ENCODE measurements around the gene WWTR1. TPM values are rescaled to one million over a fixed set of nuclear protein-coding genes. Genes with fewer than 3 reads are reported as not detected.

The WWTR1 gene
- total RNA-seq, 1 experiment from 2014 or later, result 24.4 TPM

- Mint-ChIP-seq H3K9me3 (no peaks in the 10 kb centered on the region), H3K27ac (no peak overlapping the region), H3K4me3 (no peak overlapping the region), H3K36me3 (ENCODE audit: insufficient read depth in 1 of 3, low read depth in 3 of 3) (no peaks in the 10 kb centered on the region), H3K4me1 (peaks cover 13 to 19% of the 10 kb centered on the region in 2 experiments), H3K27me3 (ENCODE audit: low read depth) (no peaks in the 10 kb centered on the region; the same call in 1 of the 2 replicates)
- Histone ChIP-seq H3K4ac (ENCODE audit: low read depth, low read length) (no peak overlapping the region), H2BK20ac (ENCODE audit: low read depth, low read length, poor library complexity, severe bottlenecking) (no peak overlapping the region), H3K18ac (ENCODE audit: insufficient read length, low read depth, low read length) (no peak overlapping the region), H3T11ph (ENCODE audit: low read length) (no peak overlapping the region), H4K91ac (ENCODE audit: insufficient read length, low read depth, low read length) (no peak overlapping the region), H3K4me1 (ENCODE audit: insufficient read depth, low read length) (0 out of 2 replicates have a peak, but pooled peaks cover 2% of the 10 kb centered on the region), H3K27me3 (ENCODE audit: insufficient read depth, low read length) (no peaks in the 10 kb centered on the region), H3K79me1 (ENCODE audit: insufficient read depth, low read depth, low read length, poor library complexity, severe bottlenecking) (no peaks in the 10 kb centered on the region), H3K23me2 (ENCODE audit: insufficient read length, low read depth, low read length, poor library complexity, severe bottlenecking) (no peaks in the 10 kb centered on the region), H3K27ac (ENCODE audit: insufficient read length, low read depth, low read length) (no peak overlapping the region), H3K9ac (ENCODE audit: extremely low read depth, insufficient read length, low read length) (no peak overlapping the region), H3K79me2 (ENCODE audit: insufficient read depth, low read length) (no peaks in the 10 kb centered on the region), H3K56ac (ENCODE audit: insufficient read length, low read depth, low read length) (no peak overlapping the region), H2BK12ac (ENCODE audit: insufficient read length, low read depth, low read length) (no peak overlapping the region), H2BK5ac (ENCODE audit: insufficient read length, low read length) (no peak overlapping the region), H3K23ac (ENCODE audit: insufficient read length, low read depth, low read length) (no peak overlapping the region), H3K14ac (ENCODE audit: insufficient read depth, low read length) (no peak overlapping the region), H4K8ac (replicated peaks; ENCODE audit: insufficient read length, low read depth, low read length) (no peak overlapping the region), H4K20me1 (ENCODE audit: control insufficient read depth, insufficient read depth, insufficient read length) (no peaks in the 10 kb centered on the region), H2BK120ac (ENCODE audit: low read depth, low read length, poor library complexity, severe bottlenecking) (no peak overlapping the region), H4K5ac (ENCODE audit: insufficient read length, low read depth, low read length) (no peak overlapping the region), H3K9me3 (ENCODE audit: control insufficient read depth, low read depth, low read length) (no peaks in the 10 kb centered on the region), H2BK15ac (ENCODE audit: low read depth, low read length) (no peak overlapping the region), H2AFZ (ENCODE audit: low read length) (no peak overlapping the region), H3K4me2 (ENCODE audit: insufficient read depth, insufficient read length, low read length) (no peak overlapping the region), H2AK5ac (ENCODE audit: insufficient read length, low read length) (no peak overlapping the region)
- DNase-seq, result no peak
- TF ChIP-seq, protein P1, sequence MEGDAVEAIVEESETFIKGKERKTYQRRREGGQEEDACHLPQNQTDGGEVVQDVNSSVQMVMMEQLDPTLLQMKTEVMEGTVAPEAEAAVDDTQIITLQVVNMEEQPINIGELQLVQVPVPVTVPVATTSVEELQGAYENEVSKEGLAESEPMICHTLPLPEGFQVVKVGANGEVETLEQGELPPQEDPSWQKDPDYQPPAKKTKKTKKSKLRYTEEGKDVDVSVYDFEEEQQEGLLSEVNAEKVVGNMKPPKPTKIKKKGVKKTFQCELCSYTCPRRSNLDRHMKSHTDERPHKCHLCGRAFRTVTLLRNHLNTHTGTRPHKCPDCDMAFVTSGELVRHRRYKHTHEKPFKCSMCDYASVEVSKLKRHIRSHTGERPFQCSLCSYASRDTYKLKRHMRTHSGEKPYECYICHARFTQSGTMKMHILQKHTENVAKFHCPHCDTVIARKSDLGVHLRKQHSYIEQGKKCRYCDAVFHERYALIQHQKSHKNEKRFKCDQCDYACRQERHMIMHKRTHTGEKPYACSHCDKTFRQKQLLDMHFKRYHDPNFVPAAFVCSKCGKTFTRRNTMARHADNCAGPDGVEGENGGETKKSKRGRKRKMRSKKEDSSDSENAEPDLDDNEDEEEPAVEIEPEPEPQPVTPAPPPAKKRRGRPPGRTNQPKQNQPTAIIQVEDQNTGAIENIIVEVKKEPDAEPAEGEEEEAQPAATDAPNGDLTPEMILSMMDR (conservative IDR thresholded peaks at IDR 0.05), result no peak
These were observed 47.6 kb upstream of the WWTR1 start for GRCh38 chr3:149705416-149705815.
